HG02610 (cell line): ENCODE measurements around the gene TCFL5.

ENCODE experiments used
- ATAC-seq: cut with Tn5 transposase; IDR thresholded peaks from one replicate; pipeline ENCODE4 v1.9.1; 2021; ENCODE audit warnings: mild to moderate bottlenecking, moderate library complexity; ENCODE audit not compliant: unreplicated experiment

Gene TCFL5

GRCh38 chr20:62815066-62815991, 46.3 kb downstream of the TCFL5 start:
- ATAC-seq, result no peak

DNA sequence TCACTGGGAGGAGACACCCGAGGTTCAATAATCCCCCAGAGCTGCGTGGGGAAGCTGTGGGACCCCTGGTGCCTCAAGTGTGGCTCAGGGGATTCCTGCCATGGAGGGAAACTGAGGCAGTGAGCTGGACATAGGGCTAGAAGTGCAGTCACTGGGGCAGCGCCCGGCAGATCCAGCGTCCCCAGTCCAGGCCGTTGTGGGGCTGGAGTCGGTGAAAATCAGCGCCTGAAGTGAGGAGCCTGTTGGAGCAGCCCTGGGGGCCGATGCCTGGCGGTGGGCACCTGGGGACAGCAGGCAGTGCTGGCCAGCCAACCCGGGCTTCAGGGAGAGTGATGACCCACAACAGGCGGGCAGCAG, 46.9 kb downstream of the TCFL5 start:
- no peak for ATAC-seq

DNA sequence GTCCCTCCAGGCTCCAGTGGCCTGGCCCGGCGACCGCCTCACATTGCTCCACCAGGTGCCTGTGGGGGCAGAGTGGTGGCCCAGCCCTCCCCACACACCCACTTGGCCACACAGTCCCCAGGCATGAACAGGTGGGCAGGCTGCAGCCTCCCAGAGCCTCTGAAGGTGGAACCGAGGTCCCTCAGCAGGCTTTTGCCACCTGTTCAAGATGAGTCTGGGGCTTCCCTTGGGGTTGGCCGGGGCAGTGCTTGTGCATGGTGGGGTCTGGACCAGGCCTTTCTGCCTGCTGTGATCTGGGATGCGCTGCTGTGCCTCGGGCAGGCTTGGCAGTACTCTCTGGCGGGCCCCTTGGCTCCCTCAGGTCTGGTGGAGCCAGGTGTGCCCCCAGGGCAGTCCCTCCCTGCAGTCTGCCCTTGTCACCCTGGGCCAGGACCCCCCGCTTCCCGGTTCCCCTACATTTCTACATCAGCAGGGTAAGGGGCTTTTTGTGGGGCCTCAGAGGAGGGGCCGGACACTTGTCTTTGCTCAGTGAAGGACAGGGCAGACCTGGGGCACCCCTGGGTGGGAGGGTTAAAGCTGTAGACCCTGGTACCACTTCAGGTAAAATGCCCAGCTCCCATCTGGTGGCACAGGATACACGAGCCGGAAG, 47.4 kb downstream of the TCFL5 start:
- ATAC-seq, result no peak

DNA sequence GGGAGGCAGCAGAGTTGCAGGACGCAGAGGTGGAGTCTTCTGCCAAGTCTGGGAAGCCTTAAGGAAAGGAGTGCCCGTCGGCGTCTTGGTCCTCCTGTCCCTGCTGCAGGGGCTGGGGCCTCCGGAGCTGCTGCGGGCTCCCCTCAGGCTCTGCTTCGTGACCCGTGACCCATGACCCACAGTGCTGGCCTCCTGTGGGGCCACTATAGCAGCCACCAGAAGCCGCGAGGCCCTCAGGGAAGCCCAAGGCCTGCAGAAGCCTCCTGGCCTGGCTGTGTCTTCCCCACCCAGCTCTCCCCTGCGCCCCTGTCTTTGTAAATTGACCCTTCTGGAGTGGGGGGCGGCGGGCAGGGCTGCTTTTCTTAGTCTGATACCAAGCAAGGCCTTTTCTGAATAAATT, 48.0 kb downstream of the TCFL5 start:
- no peak for ATAC-seq

GRCh38 chr20:62812907-62813200, 48.8 kb downstream of the TCFL5 start:
- ATAC-seq, result no peak

DNA sequence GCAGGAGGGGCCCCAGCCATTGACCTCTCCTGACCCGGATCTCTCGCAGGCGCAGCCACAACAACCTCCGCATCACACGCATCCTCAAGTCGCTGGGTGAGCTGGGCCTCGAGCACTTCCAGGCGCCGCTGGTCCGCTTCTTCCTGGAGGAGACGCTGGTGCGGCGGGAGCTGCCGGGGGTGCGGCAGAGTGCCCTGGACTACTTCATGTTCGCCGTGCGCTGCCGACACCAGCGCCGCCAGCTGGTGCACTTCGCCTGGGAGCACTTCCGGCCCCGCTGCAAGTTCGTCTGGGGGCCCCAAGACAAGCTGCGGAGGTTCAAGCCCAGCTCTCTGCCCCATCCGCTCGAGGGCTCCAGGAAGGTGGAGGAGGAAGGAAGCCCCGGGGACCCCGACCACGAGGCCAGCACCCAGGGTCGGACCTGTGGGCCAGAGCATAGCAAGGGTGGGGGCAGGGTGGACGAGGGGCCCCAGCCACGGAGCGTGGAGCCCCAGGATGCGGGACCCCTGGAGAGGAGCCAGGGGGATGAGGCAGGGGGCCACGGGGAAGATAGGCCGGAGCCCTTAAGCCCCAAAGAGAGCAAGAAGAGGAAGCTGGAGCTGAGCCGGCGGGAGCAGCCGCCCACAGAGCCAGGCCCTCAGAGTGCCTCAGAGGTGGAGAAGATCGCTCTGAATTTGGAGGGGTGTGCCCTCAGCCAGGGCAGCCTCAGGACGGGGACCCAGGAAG, 49.3 kb downstream of the TCFL5 start:
- no peak for ATAC-seq

DNA sequence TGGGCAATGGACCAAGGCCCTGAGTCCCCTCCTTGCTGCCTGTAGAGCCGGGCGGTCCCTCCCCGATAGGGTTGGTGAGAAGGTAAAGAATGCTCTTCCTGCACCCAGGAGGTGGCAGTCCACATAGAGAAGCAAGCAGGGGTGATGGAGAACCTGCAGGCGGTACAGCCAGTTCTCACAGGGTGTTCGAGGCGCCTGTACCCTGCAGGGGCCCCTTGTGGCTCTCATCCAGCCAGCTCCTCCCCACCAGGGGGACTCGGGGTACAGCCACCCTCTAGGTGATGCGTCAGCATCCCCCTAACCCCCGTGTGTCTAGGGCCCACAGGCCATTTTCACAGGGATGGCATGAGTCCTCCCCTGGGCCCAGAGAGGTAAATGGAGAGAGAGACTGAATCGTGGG, 49.9 kb downstream of the TCFL5 start:
- no peak for ATAC-seq

- no peak for ATAC-seq
Observed at GRCh38 chr20:62811320-62811719, 50.3 kb downstream of the TCFL5 start.

DNA sequence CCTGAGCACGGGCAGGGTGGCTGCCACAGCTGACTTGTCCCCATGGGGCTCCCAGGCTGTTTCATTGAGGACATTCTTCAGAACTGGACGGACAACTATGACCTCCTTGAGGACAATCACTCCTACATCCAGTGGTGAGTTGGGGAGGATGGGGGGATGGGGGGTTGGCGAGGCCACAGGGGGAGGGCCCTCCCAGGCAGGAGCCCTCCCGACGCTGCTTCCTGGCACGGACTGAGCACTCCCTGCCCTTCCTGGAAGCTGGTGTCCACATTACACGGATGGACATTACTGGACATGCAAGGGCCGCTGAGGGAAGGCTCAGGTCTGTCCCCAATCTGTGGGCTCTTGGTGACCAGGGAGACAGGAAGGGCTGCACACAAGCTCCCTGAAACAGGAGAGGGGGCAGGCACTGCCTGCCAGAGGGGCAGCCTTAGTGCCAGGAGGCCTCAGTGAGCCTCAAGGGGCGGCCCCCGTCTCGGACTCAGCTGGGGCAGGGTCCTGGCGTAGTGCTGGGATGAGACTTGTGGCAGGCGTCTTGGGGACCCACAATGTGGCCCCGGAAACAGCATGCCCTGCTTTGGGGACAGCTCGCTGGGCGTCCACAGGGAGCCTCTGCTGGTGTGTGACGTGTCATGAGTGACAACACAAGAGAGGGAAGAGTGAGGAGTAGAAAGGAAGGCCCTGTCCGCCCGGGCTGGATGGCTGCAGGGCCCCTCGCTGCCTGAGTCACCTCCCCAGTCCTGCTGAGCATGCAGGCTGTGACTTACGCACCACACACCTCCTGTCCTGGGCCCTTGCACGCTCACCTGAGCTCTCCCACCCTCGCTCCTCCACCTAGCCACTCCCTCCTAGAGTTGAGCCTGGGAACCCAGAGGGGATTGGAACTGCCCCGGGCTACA, 51.8 kb downstream of the TCFL5 start:
- no peak for ATAC-seq

GRCh38 chr20:62808211-62808865, 53.3 kb downstream of the TCFL5 start:
- ATAC-seq, result no peak

GRCh38 chr20:62807444-62808210, 54.0 kb downstream of the TCFL5 start:
- no peak for ATAC-seq

- ATAC-seq, result no peak
Observed at GRCh38 chr20:62806383-62807050, 55.1 kb downstream of the TCFL5 start.

GRCh38 chr20:62805711-62806382, 55.8 kb downstream of the TCFL5 start:
- ATAC-seq, result no peak

DNA sequence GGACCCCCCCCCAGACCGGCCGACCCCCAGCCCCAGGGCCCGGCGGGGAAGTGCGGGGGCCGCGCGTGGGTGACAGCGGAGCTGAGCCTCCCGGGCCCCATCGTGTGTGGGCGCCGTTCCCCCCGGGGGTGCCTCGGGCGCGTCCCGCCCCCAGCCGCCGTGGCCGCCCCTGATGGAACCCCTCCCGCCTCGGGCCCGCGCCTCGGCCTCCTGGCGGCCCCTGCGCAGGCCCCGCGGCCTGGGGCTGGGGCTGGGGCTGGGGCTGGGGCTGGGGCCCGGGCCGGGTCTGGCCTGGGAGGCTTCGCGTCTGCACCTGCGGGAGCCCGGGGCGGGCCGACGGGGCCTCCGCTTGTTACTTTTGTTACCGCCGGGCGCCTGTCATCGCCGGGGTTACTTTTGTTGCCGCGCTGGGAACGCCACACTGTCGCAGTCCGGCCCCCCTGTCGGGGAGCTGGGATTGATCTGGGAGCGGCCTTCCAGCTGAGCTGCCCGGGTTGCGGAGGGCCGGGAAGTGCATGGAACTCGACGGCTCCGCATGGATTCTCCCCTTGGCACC, 56.4 kb downstream of the TCFL5 start:
- ATAC-seq, result peak; percentile 8

DNA sequence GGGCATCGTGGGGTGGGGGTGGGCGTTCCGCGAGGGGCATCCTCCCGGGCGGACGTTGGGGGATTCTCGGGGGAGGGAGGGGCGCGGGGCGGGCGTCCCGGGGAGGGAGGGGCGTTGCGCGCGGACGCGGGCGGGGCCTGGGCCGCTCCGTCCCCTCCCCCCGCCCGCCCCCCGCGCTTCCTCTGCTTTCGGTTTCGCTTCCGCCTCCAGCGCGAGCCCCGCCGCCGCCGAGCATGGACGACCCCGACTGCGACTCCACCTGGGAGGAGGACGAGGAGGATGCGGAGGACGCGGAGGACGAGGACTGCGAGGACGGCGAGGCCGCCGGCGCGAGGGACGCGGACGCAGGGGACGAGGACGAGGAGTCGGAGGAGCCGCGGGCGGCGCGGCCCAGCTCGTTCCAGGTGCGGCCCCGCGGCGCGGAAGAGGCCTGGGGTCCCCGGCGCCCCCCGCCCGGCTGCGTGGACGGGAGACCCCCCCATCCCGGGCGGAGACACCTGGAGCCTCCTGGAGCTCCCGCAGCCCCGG, 56.9 kb downstream of the TCFL5 start, which contains the start of gene OGFR:
Gene OGFR (plus strand): TSS at position 209 of the 528 bp plus-strand sequence. CDS start 25 bp downstream, at position 234.
- ATAC-seq, result peak; percentile 33

DNA sequence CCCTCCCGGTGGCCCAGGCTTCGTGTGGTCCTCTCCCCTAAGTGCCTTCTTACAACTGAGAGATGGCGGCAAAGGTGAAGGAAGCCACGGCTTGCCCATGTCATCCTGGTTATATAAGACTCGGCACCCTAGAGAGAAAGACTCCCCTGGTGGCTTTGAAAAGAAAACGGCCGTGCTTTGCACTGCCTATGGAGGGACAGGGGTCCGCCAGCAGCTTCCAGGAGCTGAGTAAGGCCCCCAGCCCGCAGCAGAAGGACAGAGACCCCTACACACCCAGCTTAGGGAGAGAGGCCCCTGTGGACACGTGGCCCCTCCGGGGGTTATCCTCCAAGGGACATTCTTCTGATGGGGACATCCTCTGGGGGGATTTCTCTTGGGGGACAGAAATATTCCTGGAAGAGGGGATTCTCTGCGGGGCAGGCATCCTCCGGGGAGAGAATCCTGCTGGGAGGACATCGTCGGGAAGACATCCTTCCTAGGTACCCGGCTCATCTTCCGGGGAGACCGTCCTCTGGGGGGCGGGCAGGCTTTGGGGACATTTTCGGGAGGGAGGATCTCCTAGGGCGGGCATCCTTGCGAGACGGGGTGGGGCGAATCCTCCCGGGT, 57.5 kb downstream of the TCFL5 start:
- ATAC-seq, result no peak

- ATAC-seq, result no peak
Observed at GRCh38 chr20:62802026-62802712, 59.5 kb downstream of the TCFL5 start.
